HG03521 (cell line): ENCODE measurements around the gene LAMA1.

ENCODE experiments used
- ATAC-seq: cut with Tn5 transposase; IDR thresholded peaks from one replicate; pipeline ENCODE4 v1.9.1; 2021; ENCODE audit warnings: mild to moderate bottlenecking, moderate library complexity; ENCODE audit not compliant: unreplicated experiment

Gene LAMA1

DNA sequence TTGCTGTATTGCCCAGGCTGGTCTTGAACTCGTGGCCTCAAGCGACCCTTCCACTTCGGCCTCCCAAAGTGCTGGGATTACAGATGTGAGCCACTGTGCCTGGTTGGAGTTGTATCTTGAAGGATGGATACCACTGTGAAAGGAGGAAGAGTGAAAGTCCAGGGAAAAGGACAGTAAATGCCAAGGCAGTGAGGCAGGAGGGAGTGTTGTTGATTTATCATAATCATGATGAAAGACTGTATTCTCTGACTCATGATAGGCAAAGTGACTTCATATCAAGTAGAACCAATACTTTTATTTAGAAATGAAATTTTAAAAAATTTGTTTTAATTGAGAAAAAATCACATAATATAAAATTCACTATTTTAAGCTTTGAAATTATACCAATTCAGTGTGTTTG lies 225.8 kb downstream of the LAMA1 start:
- no peak for ATAC-seq
